ENCODE measurements around the gene WBP2NL. TPM values are rescaled to one million over a fixed set of nuclear protein-coding genes. Genes with fewer than 3 reads are reported as not detected.

The WBP2NL gene
- total and polyA plus RNA-seq, 2 donors (not counting 1 experiment from before 2014, with no cell fraction given) = 1.6 to 10.4 TPM

DNA sequence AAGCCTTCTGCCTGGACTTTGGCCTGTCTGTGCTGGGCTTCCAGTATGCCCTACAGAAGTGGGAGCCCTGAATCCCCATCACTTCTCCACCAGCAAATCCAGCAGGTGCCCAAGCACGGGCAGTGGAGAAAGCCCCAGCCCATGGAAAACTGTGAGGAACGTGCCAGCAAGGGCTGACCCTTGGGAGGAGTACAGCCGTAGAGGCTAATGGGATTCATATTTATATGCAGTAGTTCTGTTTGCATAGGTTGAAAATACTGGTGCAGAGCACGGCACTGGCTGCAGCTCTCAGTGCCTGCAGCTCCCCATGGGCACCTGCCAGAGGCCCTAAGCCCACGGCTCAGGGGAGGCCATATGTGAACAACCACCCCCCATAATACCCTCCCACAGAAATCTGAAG, 61.9 kb downstream of the WBP2NL start:
- Mint-ChIP-seq H3K4me1 (no peaks in the 10 kb centered on the region), H3K27me3 (no peaks in the 10 kb centered on the region), H3K4me3 (no peak overlapping the region), H3K27ac (no peak overlapping the region), H3K9me3 (ENCODE audit: insufficient read depth) (peaks cover 7% of the 10 kb centered on the region)
- intact Hi-C loops (cut with micrococcal nuclease) = no loop called here
- Histone ChIP-seq H3K27me3 (replicated peaks in 1 of 4; ENCODE audit: control extremely low read depth in 1 of 4, control insufficient read depth in 3 of 4, insufficient read depth in 4 of 4, low read length in 3 of 4) (no peaks in the 10 kb centered on the region), H3K4me3 (ENCODE audit: control extremely low read depth in 1 of 5, extremely low read depth in 1 of 5, insufficient read depth in 1 of 5, low read depth in 2 of 5, low read length in 4 of 5) (no peak overlapping the region), H3K9ac (ENCODE audit: low read length) (no peak overlapping the region), H4K20me1 (ENCODE audit: control insufficient read depth, insufficient read depth, low read length, poor library complexity, severe bottlenecking) (no peaks in the 10 kb centered on the region), H2AFZ (ENCODE audit: insufficient read depth, low read depth, low read length, poor library complexity, severe bottlenecking) (no peak overlapping the region), H3K4me1 (ENCODE audit: control insufficient read depth in 2 of 2, insufficient read depth in 2 of 2, low read length in 2 of 2) (no peaks in the 10 kb centered on the region), H3K9me3 (ENCODE audit: control extremely low read depth in 1 of 3, control insufficient read depth in 2 of 3, insufficient read depth in 1 of 3, low read length in 2 of 3) (peaks cover 4 to 9% (median 8%) of the 10 kb centered on the region in 3 donors), H3K4me2 (replicated peaks; ENCODE audit: low read depth, low read length, poor library complexity, severe bottlenecking) (no peak overlapping the region), H3K79me2 (ENCODE audit: control insufficient read depth, insufficient read depth, low read length) (no peaks in the 10 kb centered on the region), H3K36me3 (replicated peaks in 1 of 2; ENCODE audit: control extremely low read depth in 1 of 2, control insufficient read depth in 1 of 2, extremely low read depth in 1 of 2, insufficient read depth in 2 of 2, low read length in 1 of 2) (peaks cover 0 to 32% of the 10 kb centered on the region in 2 experiments), H3K27ac (ENCODE audit: low read length in 2 of 2) (no peak overlapping the region)
- 100% methylated on average over 2 of the region's 5 CpGs for WGBS (ENCODE audit: insufficient coverage)
- ATAC-seq (ENCODE audit: low read depth) (no peak), DNase-seq (no peak)
- ChIA-PET CTCF (no interaction called here), POLR2A (no interaction called here)
- TF ChIP-seq, protein P1, sequence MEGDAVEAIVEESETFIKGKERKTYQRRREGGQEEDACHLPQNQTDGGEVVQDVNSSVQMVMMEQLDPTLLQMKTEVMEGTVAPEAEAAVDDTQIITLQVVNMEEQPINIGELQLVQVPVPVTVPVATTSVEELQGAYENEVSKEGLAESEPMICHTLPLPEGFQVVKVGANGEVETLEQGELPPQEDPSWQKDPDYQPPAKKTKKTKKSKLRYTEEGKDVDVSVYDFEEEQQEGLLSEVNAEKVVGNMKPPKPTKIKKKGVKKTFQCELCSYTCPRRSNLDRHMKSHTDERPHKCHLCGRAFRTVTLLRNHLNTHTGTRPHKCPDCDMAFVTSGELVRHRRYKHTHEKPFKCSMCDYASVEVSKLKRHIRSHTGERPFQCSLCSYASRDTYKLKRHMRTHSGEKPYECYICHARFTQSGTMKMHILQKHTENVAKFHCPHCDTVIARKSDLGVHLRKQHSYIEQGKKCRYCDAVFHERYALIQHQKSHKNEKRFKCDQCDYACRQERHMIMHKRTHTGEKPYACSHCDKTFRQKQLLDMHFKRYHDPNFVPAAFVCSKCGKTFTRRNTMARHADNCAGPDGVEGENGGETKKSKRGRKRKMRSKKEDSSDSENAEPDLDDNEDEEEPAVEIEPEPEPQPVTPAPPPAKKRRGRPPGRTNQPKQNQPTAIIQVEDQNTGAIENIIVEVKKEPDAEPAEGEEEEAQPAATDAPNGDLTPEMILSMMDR (IDR thresholded peaks at IDR 0.05) = no peak
- no peak for TF ChIP-seq EZH2 (IDR thresholded peaks at IDR 0.05; ENCODE audit: borderline replicate concordance, insufficient read depth, low read depth, low read length, poor library complexity, severe bottlenecking)

DNA sequence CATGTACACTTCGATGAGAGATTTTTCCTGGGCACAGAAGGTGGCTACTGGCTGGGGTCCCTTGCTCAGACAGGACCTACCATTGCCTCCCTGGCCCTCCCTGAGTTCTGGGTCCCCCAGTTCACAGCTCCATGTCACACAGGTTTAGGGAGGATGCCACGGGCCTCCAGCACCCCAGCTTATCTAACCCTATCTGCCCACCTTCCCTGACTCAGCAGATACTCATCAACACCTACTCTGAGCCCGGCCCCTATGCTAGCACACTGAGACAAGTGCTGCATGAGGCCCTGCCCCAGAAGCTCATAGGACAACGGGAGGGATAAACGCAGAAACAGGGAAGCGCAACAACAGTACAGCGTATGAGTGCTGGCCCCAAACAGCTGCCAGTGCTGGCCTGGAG, 62.5 kb downstream of the WBP2NL start:
- TF ChIP-seq, protein P1 (IDR thresholded peaks at IDR 0.05) = no peak
- no peak for TF ChIP-seq EZH2 (IDR thresholded peaks at IDR 0.05; ENCODE audit: borderline replicate concordance, insufficient read depth, low read depth, low read length, poor library complexity, severe bottlenecking)
- Mint-ChIP-seq H3K4me3 (no peak overlapping the region), H3K27me3 (no peaks in the 10 kb centered on the region), H3K4me1 (no peaks in the 10 kb centered on the region), H3K9me3 (ENCODE audit: insufficient read depth) (peaks cover 7% of the 10 kb centered on the region), H3K27ac (no peak overlapping the region)
- Histone ChIP-seq H3K27ac (ENCODE audit: low read length in 2 of 2) (no peak overlapping the region), H3K4me3 (ENCODE audit: control extremely low read depth in 1 of 5, extremely low read depth in 1 of 5, insufficient read depth in 1 of 5, low read depth in 2 of 5, low read length in 4 of 5) (no peak overlapping the region), H3K9me3 (ENCODE audit: control extremely low read depth in 1 of 3, control insufficient read depth in 2 of 3, insufficient read depth in 1 of 3, low read length in 2 of 3) (peaks cover 4 to 9% (median 8%) of the 10 kb centered on the region in 3 donors), H3K79me2 (ENCODE audit: control insufficient read depth, insufficient read depth, low read length) (no peaks in the 10 kb centered on the region), H3K9ac (ENCODE audit: low read length) (no peak overlapping the region), H3K36me3 (replicated peaks in 1 of 2; ENCODE audit: control extremely low read depth in 1 of 2, control insufficient read depth in 1 of 2, extremely low read depth in 1 of 2, insufficient read depth in 2 of 2, low read length in 1 of 2) (peaks cover 0 to 35% of the 10 kb centered on the region in 2 experiments), H2AFZ (ENCODE audit: insufficient read depth, low read depth, low read length, poor library complexity, severe bottlenecking) (no peak overlapping the region), H3K27me3 (replicated peaks in 1 of 4; ENCODE audit: control extremely low read depth in 1 of 4, control insufficient read depth in 3 of 4, insufficient read depth in 4 of 4, low read length in 3 of 4) (no peaks in the 10 kb centered on the region), H3K4me2 (replicated peaks; ENCODE audit: low read depth, low read length, poor library complexity, severe bottlenecking) (no peak overlapping the region), H4K20me1 (ENCODE audit: control insufficient read depth, insufficient read depth, low read length, poor library complexity, severe bottlenecking) (no peaks in the 10 kb centered on the region), H3K4me1 (ENCODE audit: control insufficient read depth in 2 of 2, insufficient read depth in 2 of 2, low read length in 2 of 2) (no peaks in the 10 kb centered on the region)
- intact Hi-C loops (cut with micrococcal nuclease) = no loop called here
- POLR2A ChIA-PET = interaction anchor here (0.5 kb wide), 1 partner anchor 14 kb away, joined by 3 read pairs; no protein-coding TSS in a partner anchor
- WGBS (ENCODE audit: insufficient coverage) = 97% methylated on average over 7 of the region's 7 CpGs
- ATAC-seq (ENCODE audit: low read depth) (no peak), DNase-seq (no peak)
- CTCF ChIA-PET = no interaction called here

Data from B cell (primary cell).